HepG2 (cell line): Measurements from ENCODE around the gene ZNF782.

Experiments
- CCDC6 ChIP-seq: sonication (generic); formaldehyde crosslinking; IDR thresholded peaks from 2 replicates; pipeline ENCODE4 v1.8.1; 2022; ENCODE audit warnings: mild to moderate bottlenecking, missing genetic modification reagents, moderate library complexity
- ETS1 ChIP-seq: sonication (generic); formaldehyde crosslinking; IDR thresholded peaks from 2 replicates; pipeline ENCODE4 v1.4.0; 2020; ENCODE audit warnings: missing genetic modification reagents
- NFKBIZ ChIP-seq: IDR thresholded peaks from 2 replicates; pipeline ENCODE4 v1.6.1; 2018; ENCODE audit warnings: missing genetic modification reagents, missing compliant biosample characterization
- NR2F6 ChIP-seq, 2 experiments: IDR thresholded peaks; 2 replicates each; pipeline ENCODE4 v1.6.1; 2016; ENCODE audit warnings: antibody characterized with exemption in 1 of 2, mild to moderate bottlenecking in 1 of 2
- RAD51 ChIP-seq: fragments of 450-650 bp; IDR thresholded peaks from 2 replicates; pipeline ENCODE4 v1.6.1; 2016; ENCODE audit warnings: borderline replicate concordance
- SP1 ChIP-seq, 2 experiments: fragments of 450-650 bp in 1 of 2; sonication (generic) in 1 of 2; formaldehyde crosslinking in 1 of 2; IDR thresholded peaks; 2 replicates each; pipeline versions ENCODE4 v1.4.0 to v1.6.1; 2016 to 2020; ENCODE audit warnings: missing genetic modification reagents in 1 of 2
- ZBED4 ChIP-seq: sonication (generic); formaldehyde crosslinking; IDR thresholded peaks from 2 replicates; pipeline ENCODE4 v1.4.0; 2020; ENCODE audit warnings: missing genetic modification reagents, borderline replicate concordance
- ZNF501 ChIP-seq: sonication (generic); formaldehyde crosslinking; IDR thresholded peaks from 2 replicates; pipeline ENCODE4 v1.5.1; 2020; ENCODE audit warnings: mild to moderate bottlenecking, moderate library complexity, missing genetic modification reagents
- ZNF572 ChIP-seq: sonication (generic); formaldehyde crosslinking; IDR thresholded peaks from 2 replicates; pipeline ENCODE4 v1.5.1; 2020; ENCODE audit warnings: mild to moderate bottlenecking, missing genetic modification reagents
- TF ChIP-seq, protein P1 (sequence below): sonication (generic); formaldehyde crosslinking; IDR thresholded peaks from 2 replicates; pipeline ENCODE4 v1.9.0; 2021; ENCODE audit warnings: missing genetic modification reagents, mild to moderate bottlenecking, borderline replicate concordance
- TF ChIP-seq, protein P2 (sequence below): sonication (generic); formaldehyde crosslinking; IDR thresholded peaks from 2 replicates; pipeline ENCODE4 v1.5.0; 2020; ENCODE audit warnings: mild to moderate bottlenecking, missing genetic modification reagents, moderate library complexity

GRCh38 chr9:96858670-96859069 is 4.4 kb upstream of the ZNF782 start:
- TF ChIP-seq ETS1 (CRISPR knock-in tag) (no peak), ZBED4 (CRISPR knock-in tag) (no peak), ZNF572 (no peak), NFKBIZ (no peak), SP1 (IDR thresholded peaks at IDR 0.05) (no peak), SP1 (CRISPR knock-in tag; IDR thresholded peaks at IDR 0.05) (no peak), RAD51 (no peak), NR2F6 (IDR thresholded peaks at IDR 0.05) (no peak), NR2F6 (CRISPR knock-in tag; IDR thresholded peaks at IDR 0.05) (no peak), CCDC6 (no peak), ZNF501 (CRISPR knock-in tag) (no peak)
- TF ChIP-seq, protein P1, sequence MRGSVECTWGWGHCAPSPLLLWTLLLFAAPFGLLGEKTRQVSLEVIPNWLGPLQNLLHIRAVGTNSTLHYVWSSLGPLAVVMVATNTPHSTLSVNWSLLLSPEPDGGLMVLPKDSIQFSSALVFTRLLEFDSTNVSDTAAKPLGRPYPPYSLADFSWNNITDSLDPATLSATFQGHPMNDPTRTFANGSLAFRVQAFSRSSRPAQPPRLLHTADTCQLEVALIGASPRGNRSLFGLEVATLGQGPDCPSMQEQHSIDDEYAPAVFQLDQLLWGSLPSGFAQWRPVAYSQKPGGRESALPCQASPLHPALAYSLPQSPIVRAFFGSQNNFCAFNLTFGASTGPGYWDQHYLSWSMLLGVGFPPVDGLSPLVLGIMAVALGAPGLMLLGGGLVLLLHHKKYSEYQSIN, result no peak
- TF ChIP-seq, protein P2, sequence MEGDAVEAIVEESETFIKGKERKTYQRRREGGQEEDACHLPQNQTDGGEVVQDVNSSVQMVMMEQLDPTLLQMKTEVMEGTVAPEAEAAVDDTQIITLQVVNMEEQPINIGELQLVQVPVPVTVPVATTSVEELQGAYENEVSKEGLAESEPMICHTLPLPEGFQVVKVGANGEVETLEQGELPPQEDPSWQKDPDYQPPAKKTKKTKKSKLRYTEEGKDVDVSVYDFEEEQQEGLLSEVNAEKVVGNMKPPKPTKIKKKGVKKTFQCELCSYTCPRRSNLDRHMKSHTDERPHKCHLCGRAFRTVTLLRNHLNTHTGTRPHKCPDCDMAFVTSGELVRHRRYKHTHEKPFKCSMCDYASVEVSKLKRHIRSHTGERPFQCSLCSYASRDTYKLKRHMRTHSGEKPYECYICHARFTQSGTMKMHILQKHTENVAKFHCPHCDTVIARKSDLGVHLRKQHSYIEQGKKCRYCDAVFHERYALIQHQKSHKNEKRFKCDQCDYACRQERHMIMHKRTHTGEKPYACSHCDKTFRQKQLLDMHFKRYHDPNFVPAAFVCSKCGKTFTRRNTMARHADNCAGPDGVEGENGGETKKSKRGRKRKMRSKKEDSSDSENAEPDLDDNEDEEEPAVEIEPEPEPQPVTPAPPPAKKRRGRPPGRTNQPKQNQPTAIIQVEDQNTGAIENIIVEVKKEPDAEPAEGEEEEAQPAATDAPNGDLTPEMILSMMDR (CRISPR knock-in tag), result peak; percentile 15; the same call in 1 of the 2 replicates
